ACC112 (cell line): ENCODE results near the gene DYNLT5.
"Not testable (repeated sequence)": the region's sequence is repeated elsewhere in the genome, so short reads cannot be mapped to it uniquely, and the experiment has no call there.

Source experiments
- H2AFZ ChIP-seq: fragments of 200-600 bp; sonication (generic); one replicate; pipeline ENCODE4 v1.6.0; 2017; ENCODE audit warnings: antibody characterized with exemption, low read length; ENCODE audit not compliant: unreplicated experiment
- H3K27ac ChIP-seq: fragments of 200-600 bp; sonication (generic); 2 replicates; pipeline ENCODE4 v1.5.1; 2014; ENCODE audit warnings: low read depth, mild to moderate bottlenecking, antibody characterized with exemption, low read length, moderate library complexity
- H3K27me3 ChIP-seq: fragments of 200-600 bp; sonication (generic); 2 replicates; pipeline ENCODE4 v1.6.1; 2014; ENCODE audit warnings: mild to moderate bottlenecking, antibody characterized with exemption, low read length, moderate library complexity, mixed read lengths; ENCODE audit not compliant: insufficient read depth
- H3K36me3 ChIP-seq: fragments of 200-600 bp; sonication (generic); 2 replicates; pipeline ENCODE4 v1.6.1; 2016; ENCODE audit warnings: mild to moderate bottlenecking, antibody characterized with exemption, low read length, moderate library complexity, mixed read lengths; ENCODE audit not compliant: insufficient read depth
- H3K4me1 ChIP-seq: fragments of 200-600 bp; sonication (generic); one replicate; pipeline ENCODE4 v1.6.1; 2016; ENCODE audit warnings: low read length, mixed read lengths; ENCODE audit not compliant: insufficient read depth, unreplicated experiment, control insufficient read depth
- H3K4me3 ChIP-seq: fragments of 200-600 bp; sonication (generic); 2 replicates; pipeline ENCODE4 v1.5.1; 2014; ENCODE audit warnings: mild to moderate bottlenecking, low read depth, low read length
- H3K79me2 ChIP-seq: fragments of 200-600 bp; sonication (generic); one replicate; pipeline ENCODE4 v1.6.0; 2016; ENCODE audit warnings: low read length; ENCODE audit not compliant: control insufficient read depth, unreplicated experiment, insufficient read depth

Gene DYNLT5

GRCh38 chr1:66787641-66788040, 35.4 kb downstream of the DYNLT5 start:
- H3K27ac ChIP-seq: no peak overlapping the region
- H3K4me3 ChIP-seq: no peak overlapping the region

DNA sequence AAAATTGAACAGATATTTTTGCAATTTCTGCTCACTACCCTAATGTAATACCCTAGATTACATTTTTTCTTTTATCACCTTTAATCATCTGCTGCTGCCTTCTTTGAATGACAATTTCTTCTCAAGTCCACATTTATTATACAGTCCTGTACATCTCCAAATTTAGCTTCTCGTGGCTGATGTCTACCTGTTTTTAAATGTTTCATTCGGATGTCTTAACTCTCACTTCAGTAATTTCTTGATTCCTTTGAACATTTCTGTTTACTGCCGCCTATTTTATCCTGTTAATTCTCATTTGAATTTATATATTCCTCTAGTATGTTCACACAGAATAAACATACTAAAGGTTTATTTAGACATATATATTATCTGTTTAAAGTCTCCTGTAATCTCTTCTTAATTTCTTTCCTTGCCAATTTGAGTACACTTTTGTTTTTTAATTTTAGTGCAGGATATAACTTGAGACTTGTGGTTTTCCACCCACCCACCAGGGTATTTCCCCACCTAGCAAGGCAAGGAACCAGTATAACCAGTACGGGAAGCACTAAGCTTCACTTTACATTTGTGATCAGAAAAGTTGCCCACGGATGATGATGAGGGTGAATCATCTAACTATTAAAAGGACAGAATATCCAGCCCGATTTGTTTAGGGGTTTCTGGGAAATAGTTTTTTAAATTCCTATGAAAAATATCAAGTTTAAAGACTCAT, 36.1 kb downstream of the DYNLT5 start:
- Histone ChIP-seq H2AFZ (peak overlapping the region; percentile 79), H3K36me3 (no peaks in the 10 kb centered on the region), H3K4me1 (no peaks in the 10 kb centered on the region), H3K27ac (no peak overlapping the region), H3K27me3 (no peaks in the 10 kb centered on the region), H3K79me2 (no peaks in the 10 kb centered on the region), H3K4me3 (no peak overlapping the region)

More at GRCh38 chr1:66787641-66788040, 35.4 kb downstream of the DYNLT5 start:
- no peaks in the 10 kb centered on the region for H3K79me2 ChIP-seq
- H3K4me1 ChIP-seq: no peaks in the 10 kb centered on the region
- H3K36me3 ChIP-seq: no peaks in the 10 kb centered on the region
- no peak overlapping the region for H2AFZ ChIP-seq
- H3K27me3 ChIP-seq: no peaks in the 10 kb centered on the region

- Histone ChIP-seq H2AFZ (no peak overlapping the region), H3K27ac (no peak overlapping the region), H3K4me1 (no peaks in the 10 kb centered on the region), H3K27me3 (no peaks in the 10 kb centered on the region), H3K36me3 (no peaks in the 10 kb centered on the region), H3K4me3 (no peak overlapping the region), H3K79me2 (no peaks in the 10 kb centered on the region)
Observed at GRCh38 chr1:66791621-66792610, 39.7 kb downstream of the DYNLT5 start.

DNA sequence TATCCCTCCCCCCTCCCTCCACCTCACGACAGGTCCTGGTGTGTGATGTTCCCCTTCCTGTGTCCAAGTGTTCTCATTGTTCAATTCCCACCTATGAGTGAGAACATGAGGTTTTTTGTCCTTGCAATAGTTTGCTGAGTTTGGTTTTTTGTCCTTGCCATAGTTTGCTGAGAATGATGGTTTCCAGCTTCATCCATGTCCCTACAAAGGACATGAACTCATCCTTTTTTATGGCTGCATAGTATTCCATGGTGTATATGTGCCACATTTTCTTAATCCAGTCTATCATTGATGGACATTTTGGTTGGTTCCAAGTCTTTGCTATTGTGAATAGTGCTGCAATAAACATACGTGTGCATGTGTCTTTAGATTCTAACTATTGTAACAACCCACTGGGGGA, 43.6 kb downstream of the DYNLT5 start:
- not testable (repeated sequence) for H3K27me3 ChIP-seq, H3K36me3 ChIP-seq, H2AFZ ChIP-seq, H3K27ac ChIP-seq, H3K79me2 ChIP-seq, H3K4me1 ChIP-seq, H3K4me3 ChIP-seq

GRCh38 chr1:66809245-66809644, 57.0 kb downstream of the DYNLT5 start:
- no peak overlapping the region for H2AFZ ChIP-seq
- H3K4me1 ChIP-seq: peaks cover 7% of the 10 kb centered on the region
- no peak overlapping the region for H3K27ac ChIP-seq
- H3K27me3 ChIP-seq: no peaks in the 10 kb centered on the region
- no peaks in the 10 kb centered on the region for H3K36me3 ChIP-seq
- H3K79me2 ChIP-seq: no peaks in the 10 kb centered on the region
- H3K4me3 ChIP-seq: no peak overlapping the region

GRCh38 chr1:66809736-66810326, 57.6 kb downstream of the DYNLT5 start:
- Histone ChIP-seq H3K4me1 (peaks cover 7% of the 10 kb centered on the region), H3K27ac (no peak overlapping the region), H2AFZ (no peak overlapping the region), H3K4me3 (no peak overlapping the region), H3K79me2 (no peaks in the 10 kb centered on the region), H3K27me3 (no peaks in the 10 kb centered on the region), H3K36me3 (no peaks in the 10 kb centered on the region)

- Histone ChIP-seq H3K36me3 (no peaks in the 10 kb centered on the region; the same call in 1 of the 2 replicates), H3K79me2 (no peaks in the 10 kb centered on the region), H2AFZ (no peak overlapping the region), H3K27ac (no peak overlapping the region), H3K27me3 (no peaks in the 10 kb centered on the region), H3K4me3 (no peak overlapping the region), H3K4me1 (no peaks in the 10 kb centered on the region)
Observed at GRCh38 chr1:66824771-66825170, 72.5 kb downstream of the DYNLT5 start.
